ENCODE measurements around the gene DDX1.
"Not testable (repeated sequence)": the region's sequence is repeated elsewhere in the genome, so short reads cannot be mapped to it uniquely, and the experiment has no call there.

DDX1 gene

DNA sequence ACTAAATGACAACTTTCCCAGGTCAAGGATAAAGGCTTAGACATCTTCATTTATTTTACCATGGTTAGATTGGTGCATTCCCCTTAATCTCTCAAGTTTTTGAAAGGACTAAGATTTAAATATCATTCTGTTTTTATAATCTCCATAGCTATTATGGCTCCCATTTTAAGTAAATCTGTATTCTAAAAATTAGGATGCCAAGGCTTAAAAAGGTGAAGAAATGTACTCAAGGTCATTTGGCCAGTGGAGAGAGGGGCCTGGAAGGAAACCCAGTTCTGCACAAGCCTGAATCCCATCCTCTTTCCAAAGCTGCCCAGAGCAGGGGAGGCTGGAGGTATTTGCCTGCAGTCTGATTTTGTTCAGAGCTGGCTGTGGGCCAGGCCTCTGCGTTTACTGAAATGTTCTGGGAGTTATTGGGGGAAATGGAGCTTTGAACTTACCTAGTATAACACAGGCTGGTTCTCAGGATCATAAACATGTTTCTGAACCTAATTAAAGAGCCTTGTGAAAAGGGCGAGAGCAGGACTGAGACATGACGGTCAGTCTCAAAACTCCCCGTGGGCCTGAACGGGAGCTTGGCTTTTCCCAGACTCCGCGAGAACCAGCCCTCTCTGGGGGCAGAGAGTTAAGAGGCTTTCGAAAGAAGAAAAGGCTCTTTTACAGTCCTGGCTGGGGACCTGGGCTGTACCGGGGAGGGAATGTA, 85.6 kb downstream of the DDX1 start:
- no peak for DNase-seq (ENCODE audit: low read depth)

DNA sequence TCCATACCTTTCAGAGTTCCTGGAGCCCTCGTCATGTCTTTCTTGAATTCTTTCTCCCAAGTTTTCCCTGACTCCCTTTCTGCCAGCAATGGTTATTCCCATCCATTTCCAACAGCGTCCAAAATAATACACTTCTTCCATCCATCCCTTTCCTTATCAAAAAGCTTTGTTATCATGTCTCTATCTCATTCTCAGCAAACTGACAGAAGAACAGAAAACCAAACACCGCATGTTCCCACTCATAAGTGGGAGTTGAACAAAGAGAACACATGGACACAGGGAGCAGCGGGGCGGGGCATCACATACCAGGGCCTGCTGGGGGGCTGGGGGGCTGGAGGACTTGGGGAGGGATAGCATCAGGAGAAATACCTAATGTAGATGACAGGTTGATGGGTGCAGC, 86.7 kb downstream of the DDX1 start:
- DNase-seq (ENCODE audit: low read depth) = no peak

DNA sequence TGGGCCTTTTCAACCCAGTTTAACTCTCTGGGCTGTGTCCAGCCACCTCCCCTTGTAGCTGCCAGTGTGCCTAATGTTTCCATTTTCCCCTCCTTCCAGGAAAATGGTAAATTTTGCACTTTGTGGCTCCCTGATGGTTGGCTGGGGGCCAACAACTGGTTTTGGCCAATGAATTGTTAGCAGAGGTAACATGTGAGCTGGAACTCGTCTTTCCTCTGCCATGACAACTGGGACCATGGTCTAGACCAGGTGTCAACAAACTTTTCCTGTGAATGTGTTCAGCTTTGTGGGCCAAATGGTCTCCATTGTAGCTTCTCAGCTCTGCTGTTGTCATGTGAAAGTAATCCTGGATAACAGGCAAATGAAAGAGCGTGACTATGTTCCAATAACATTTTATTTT, 87.2 kb downstream of the DDX1 start:
- DNase-seq (ENCODE audit: low read depth) = no peak

DNA sequence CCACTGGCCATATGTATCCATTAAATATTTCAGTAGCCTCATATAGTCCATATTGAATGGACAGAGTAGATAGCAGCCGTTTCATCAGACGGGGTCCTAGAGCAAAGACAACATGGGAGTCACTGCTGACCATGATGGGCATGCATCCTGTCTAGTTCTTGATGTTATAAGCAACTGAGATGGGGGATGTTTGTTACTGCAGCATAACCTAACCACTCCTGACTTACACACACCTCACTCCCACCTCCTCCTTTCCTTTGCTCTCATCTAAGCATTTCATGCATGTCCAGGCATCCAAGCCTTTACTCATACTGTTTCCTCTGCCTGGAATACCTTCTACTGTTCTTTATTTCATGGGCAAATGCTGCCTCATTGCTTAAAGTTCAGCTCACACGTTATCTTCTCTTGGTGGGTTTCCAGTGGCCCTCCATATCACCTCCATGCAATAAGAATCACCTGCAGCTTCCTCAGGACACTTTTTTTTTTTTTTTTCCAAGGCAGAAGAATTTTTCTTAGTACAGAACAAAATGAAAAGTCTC, 87.8 kb downstream of the DDX1 start:
- DNase-seq (ENCODE audit: low read depth) = no peak

DNA sequence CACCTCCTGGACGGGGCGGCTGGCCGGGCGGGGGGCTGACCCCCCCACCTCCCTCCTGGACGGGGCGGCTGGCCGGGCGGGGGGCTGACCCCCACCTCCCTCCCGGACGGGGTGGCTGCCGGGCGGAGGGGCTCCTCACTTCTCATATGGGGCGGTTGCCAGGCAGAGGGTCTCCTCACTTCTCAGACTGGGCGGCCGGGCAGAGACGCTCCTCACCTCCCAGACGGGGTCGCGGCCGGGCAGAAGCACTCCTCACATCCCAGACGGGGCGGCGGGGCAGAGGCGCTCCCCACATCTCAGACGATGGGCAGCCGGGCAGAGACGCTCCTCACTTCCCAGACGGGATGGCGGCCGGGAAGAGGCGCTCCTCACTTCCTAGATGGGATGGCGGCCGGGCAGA, 88.5 kb downstream of the DDX1 start:
- not testable (repeated sequence) for DNase-seq (ENCODE audit: low read depth)
